H9 (cell line): Measurements from ENCODE around the gene SLC17A5. TPM values are rescaled to one million over a fixed set of nuclear protein-coding genes. Genes with fewer than 3 reads are reported as not detected.
"Not testable (repeated sequence)": the region's sequence is repeated elsewhere in the genome, so short reads cannot be mapped to it uniquely, and the experiment has no call there.

Experiments
- DNase-seq: peaks from one replicate; pipeline ENCODE4 v3.0.0-alpha.2; 2017
- H2AFZ ChIP-seq: one replicate; pipeline ENCODE4 v1.6.1; 2013; ENCODE audit warnings: mild to moderate bottlenecking, low read length, control low read depth, moderate library complexity
- H2AK5ac ChIP-seq: 2 replicates; pipeline ENCODE4 v1.6.1; 2013; ENCODE audit warnings: low read length, control low read depth, mixed read lengths; ENCODE audit not compliant: insufficient read length
- H2BK120ac ChIP-seq: one replicate; pipeline ENCODE4 v1.6.1; 2013; ENCODE audit warnings: low read depth, mild to moderate bottlenecking, low read length, control low read depth, inconsistent platforms; ENCODE audit not compliant: poor library complexity, severe bottlenecking
- H2BK12ac ChIP-seq: 2 replicates; pipeline ENCODE4 v1.6.1; 2013; ENCODE audit warnings: low read length, control low read depth, mixed read lengths, low read depth; ENCODE audit not compliant: insufficient read length
- H2BK15ac ChIP-seq: 2 replicates; pipeline ENCODE4 v1.6.1; 2013; ENCODE audit warnings: low read depth, low read length, control low read depth
- H2BK20ac ChIP-seq: one replicate; pipeline ENCODE4 v1.6.1; 2013; ENCODE audit warnings: low read depth, mild to moderate bottlenecking, low read length, control low read depth, inconsistent platforms; ENCODE audit not compliant: poor library complexity, severe bottlenecking
- H2BK5ac ChIP-seq: 2 replicates; pipeline ENCODE4 v1.6.1; 2013; ENCODE audit warnings: low read length, control low read depth, mixed read lengths; ENCODE audit not compliant: insufficient read length
- H3K14ac ChIP-seq: 2 replicates; pipeline ENCODE4 v1.6.1; 2013; ENCODE audit warnings: low read length, control low read depth; ENCODE audit not compliant: insufficient read depth
- H3K18ac ChIP-seq: 2 replicates; pipeline ENCODE4 v1.6.1; 2013; ENCODE audit warnings: low read depth, mild to moderate bottlenecking, mixed read lengths, low read length, control low read depth; ENCODE audit not compliant: insufficient read length
- H3K23ac ChIP-seq: 2 replicates; pipeline ENCODE4 v1.6.1; 2013; ENCODE audit warnings: low read length, control low read depth, mixed read lengths, low read depth; ENCODE audit not compliant: insufficient read length
- H3K23me2 ChIP-seq: 2 replicates; pipeline ENCODE4 v1.6.1; 2013; ENCODE audit warnings: low read depth, mild to moderate bottlenecking, mixed read lengths, low read length, control low read depth; ENCODE audit not compliant: insufficient read length, poor library complexity, severe bottlenecking
- H3K27ac ChIP-seq: 2 replicates; pipeline ENCODE4 v1.5.1; 2013; ENCODE audit warnings: low read length, control low read depth, mixed read lengths, low read depth; ENCODE audit not compliant: insufficient read length
- H3K27me3 ChIP-seq: 2 replicates; pipeline ENCODE4 v1.6.1; 2013; ENCODE audit warnings: low read length, control low read depth, inconsistent platforms; ENCODE audit not compliant: insufficient read depth
- H3K4ac ChIP-seq: 2 replicates; pipeline ENCODE4 v1.6.1; 2013; ENCODE audit warnings: low read depth, mild to moderate bottlenecking, control low read depth, inconsistent platforms, low read length, moderate library complexity
- H3K4me1 ChIP-seq: 2 replicates; pipeline ENCODE4 v1.6.1; 2013; ENCODE audit warnings: low read length, control low read depth, inconsistent platforms; ENCODE audit not compliant: insufficient read depth
- H3K4me2 ChIP-seq: 2 replicates; pipeline ENCODE4 v1.6.1; 2013; ENCODE audit warnings: low read length, control low read depth, mixed read lengths; ENCODE audit not compliant: insufficient read length, insufficient read depth
- H3K56ac ChIP-seq: 2 replicates; pipeline ENCODE4 v1.6.1; 2013; ENCODE audit warnings: low read depth, mild to moderate bottlenecking, mixed read lengths, low read length, control low read depth; ENCODE audit not compliant: insufficient read length
- H3K79me1 ChIP-seq: 2 replicates; pipeline ENCODE4 v1.6.1; 2013; ENCODE audit warnings: low read depth, mild to moderate bottlenecking, moderate library complexity, low read length, control low read depth, inconsistent platforms; ENCODE audit not compliant: insufficient read depth, poor library complexity, severe bottlenecking
- H3K79me2 ChIP-seq: 2 replicates; pipeline ENCODE4 v1.6.1; 2013; ENCODE audit warnings: low read length, control low read depth, inconsistent platforms; ENCODE audit not compliant: insufficient read depth
- H3K9ac ChIP-seq: 2 replicates; pipeline ENCODE4 v1.6.1; 2013; ENCODE audit warnings: low read length, control low read depth, mixed read lengths; ENCODE audit not compliant: insufficient read length; ENCODE audit errors: extremely low read depth
- H3K9me3 ChIP-seq: one replicate; pipeline ENCODE4 v1.6.1; 2013; ENCODE audit warnings: low read depth, low read length, inconsistent platforms; ENCODE audit not compliant: control insufficient read depth
- H3T11ph ChIP-seq: one replicate; pipeline ENCODE4 v1.6.1; 2013; ENCODE audit warnings: mild to moderate bottlenecking, low read length, control low read depth, inconsistent platforms
- H4K20me1 ChIP-seq: one replicate; pipeline ENCODE4 v1.6.1; 2013; ENCODE audit not compliant: control insufficient read depth, insufficient read length, insufficient read depth
- H4K5ac ChIP-seq: 2 replicates; pipeline ENCODE4 v1.6.1; 2013; ENCODE audit warnings: low read depth, mild to moderate bottlenecking, mixed read lengths, low read length, control low read depth; ENCODE audit not compliant: insufficient read length
- H4K8ac ChIP-seq: replicated peaks from 2 replicates; pipeline ENCODE4 v1.6.1; 2013; ENCODE audit warnings: low read length, control low read depth, mixed read lengths, low read depth; ENCODE audit not compliant: insufficient read length
- H4K91ac ChIP-seq: 2 replicates; pipeline ENCODE4 v1.6.1; 2013; ENCODE audit warnings: low read depth, mild to moderate bottlenecking, moderate library complexity, mixed read lengths, low read length, control low read depth; ENCODE audit not compliant: insufficient read length
- H3K27ac Mint-ChIP-seq, 3 experiments: 2 replicates in 2 of 3; 3 replicates in 1 of 3; pipeline ENCODE4 v1.8.0; 2020 to 2021; ENCODE audit warnings: mixed read lengths in 3 of 3, mild to moderate bottlenecking in 1 of 3, moderate library complexity in 1 of 3
- H3K27me3 Mint-ChIP-seq: 2 replicates; pipeline ENCODE4 v1.8.0; 2021; ENCODE audit warnings: low read depth, mild to moderate bottlenecking, moderate library complexity, mixed read lengths
- H3K36me3 Mint-ChIP-seq, 3 experiments: 2 replicates in 2 of 3; 3 replicates in 1 of 3; pipeline ENCODE4 v1.8.0; 2020 to 2021; ENCODE audit warnings: low read depth in 3 of 3, mixed read lengths in 3 of 3; ENCODE audit not compliant: insufficient read depth in 1 of 3
- H3K4me1 Mint-ChIP-seq, 2 experiments: 2 replicates each; pipeline ENCODE4 v1.8.0; 2020; ENCODE audit warnings: mixed read lengths in 2 of 2
- H3K4me3 Mint-ChIP-seq, 2 experiments: 2 replicates in 1 of 2; 3 replicates in 1 of 2; pipeline ENCODE4 v1.8.0; 2020 to 2021; ENCODE audit warnings: mild to moderate bottlenecking in 2 of 2, mixed read lengths in 2 of 2, moderate library complexity in 1 of 2
- H3K9me3 Mint-ChIP-seq, 2 experiments: 2 replicates in 1 of 2; 3 replicates in 1 of 2; pipeline ENCODE4 v1.8.0; 2020; ENCODE audit warnings: mild to moderate bottlenecking in 2 of 2, mixed read lengths in 2 of 2, moderate library complexity in 1 of 2
- CTCF ChIP-seq: fragments of 200-600 bp; sonication (generic); conservative IDR thresholded peaks from 3 replicates; pipeline ENCODE4 v1.8.0; 2021; ENCODE audit warnings: antibody characterized with exemption, mild to moderate bottlenecking
- WGBS: extraction: QIAGEN DNeasy Blood & Tissue Kit; methylation state at CpG from one replicate; pipeline ENCODE4 v1.1.7; 2013; ENCODE audit warnings: missing lambda C conversion rate, low lambda C conversion rate, mixed read lengths; ENCODE audit not compliant: insufficient read length; ENCODE audit errors: extremely low coverage; 5-methylcytosine and 5-hydroxymethylcytosine counted together
- total RNA-seq: library from RNA; stranded (reverse); gene quantifications from 2 replicates; pipeline ENCODE4 v1.2.1, GENCODE V29; 2021

The SLC17A5 gene
- total RNA-seq, 1 experiment from 2014 or later, result 8.9 TPM

GRCh38 chr6:73688351-73688750, 34.6 kb upstream of the SLC17A5 start:
- no peaks in the 10 kb centered on the region for H4K20me1 ChIP-seq
- TF ChIP-seq CTCF, result no peak

GRCh38 chr6:73683574-73683973, 29.8 kb upstream of the SLC17A5 start:
- H2BK12ac ChIP-seq, H3K56ac ChIP-seq, H3K9me3 ChIP-seq, H3K4me3 Mint-ChIP-seq, H3T11ph ChIP-seq, H3K23me2 ChIP-seq, DNase-seq, H4K20me1 ChIP-seq, H3K4ac ChIP-seq, H3K4me1 Mint-ChIP-seq, H3K18ac ChIP-seq, H3K27me3 ChIP-seq, H4K8ac ChIP-seq, H2BK20ac ChIP-seq, H2BK15ac ChIP-seq, H2BK5ac ChIP-seq, H2AK5ac ChIP-seq, H3K27ac ChIP-seq, H2AFZ ChIP-seq, H4K5ac ChIP-seq, H2BK120ac ChIP-seq, H3K27me3 Mint-ChIP-seq, H3K4me2 ChIP-seq, H3K14ac ChIP-seq, H3K9ac ChIP-seq, H3K4me1 ChIP-seq, H3K23ac ChIP-seq, H4K91ac ChIP-seq, H3K79me2 ChIP-seq, H3K79me1 ChIP-seq: not testable (repeated sequence)
- Mint-ChIP-seq H3K36me3 (peaks cover 11 to 16% (median 16%) of the 10 kb centered on the region in 3 experiments), H3K27ac (peak overlapping the region in 1 of 3 experiments; percentile 67; a peak in 1 of 7 replicates), H3K9me3 (peaks cover 20 to 29% of the 10 kb centered on the region in 2 experiments)
- WGBS, result no CpG with 5 or more reads among the region's 2 CpGs

More at GRCh38 chr6:73688351-73688750, 34.6 kb upstream of the SLC17A5 start:
- no peak overlapping the region for H3K4me2 ChIP-seq
- peaks cover 4 to 10% of the 10 kb centered on the region in 2 experiments; a peak in 1 of 4 replicates for H3K4me1 Mint-ChIP-seq
- no peaks in the 10 kb centered on the region; the same call in 1 of the 2 replicates for H3K4me1 ChIP-seq
- no peak overlapping the region for H2BK12ac ChIP-seq
- no peak overlapping the region for H4K91ac ChIP-seq
- H2BK20ac ChIP-seq, result no peak overlapping the region
- whole genome bisulfite sequencing, result no CpG with 5 or more reads among the region's 1 CpG
- DNase-seq, result no peak
- H4K8ac ChIP-seq, result no peak overlapping the region
- no peak overlapping the region for H2AFZ ChIP-seq
- no peaks in the 10 kb centered on the region for H3K79me1 ChIP-seq
- H3K27ac Mint-ChIP-seq, result no peak overlapping the region; a peak in 1 of 7 replicates
- H3K79me2 ChIP-seq, result no peaks in the 10 kb centered on the region
- H3T11ph ChIP-seq, result no peak overlapping the region
- H3K14ac ChIP-seq, result no peak overlapping the region
- H3K9me3 ChIP-seq, result no peaks in the 10 kb centered on the region
- H3K9ac ChIP-seq, result no peak overlapping the region
- no peak overlapping the region for H3K4ac ChIP-seq
- peaks cover 15 to 20% of the 10 kb centered on the region in 2 experiments for H3K9me3 Mint-ChIP-seq
- no peaks in the 10 kb centered on the region for H3K27me3 ChIP-seq
- no peak overlapping the region for H2BK15ac ChIP-seq
- no peak overlapping the region for H3K18ac ChIP-seq
- H3K23me2 ChIP-seq, result no peaks in the 10 kb centered on the region
- no peak overlapping the region for H3K56ac ChIP-seq
- H3K27me3 Mint-ChIP-seq, result peaks cover 2% of the 10 kb centered on the region; the same call in 1 of the 2 replicates
- H3K36me3 Mint-ChIP-seq, result peaks cover 10 to 17% (median 11%) of the 10 kb centered on the region in 3 experiments
- no peak overlapping the region for H3K27ac ChIP-seq
- no peak overlapping the region for H2BK5ac ChIP-seq
- no peak overlapping the region for H4K5ac ChIP-seq
- no peak overlapping the region for H3K23ac ChIP-seq
- H2BK120ac ChIP-seq, result no peak overlapping the region
- H3K4me3 Mint-ChIP-seq, result no peak overlapping the region
- no peak overlapping the region for H2AK5ac ChIP-seq
